IPS-18c (cell line): ENCODE measurements around the gene ZBTB16.

Experiments used
- H3K4me3 ChIP-seq: 2 replicates; pipeline ENCODE4 v1.7.0; 2013; ENCODE audit warnings: low read depth, mild to moderate bottlenecking, low read length, moderate library complexity; ENCODE audit not compliant: insufficient read depth
- H3K9me3 ChIP-seq: one replicate; pipeline ENCODE4 v1.6.1; 2013; ENCODE audit warnings: mild to moderate bottlenecking, low read length, moderate library complexity; ENCODE audit not compliant: control insufficient read depth, insufficient read depth

Gene ZBTB16

DNA sequence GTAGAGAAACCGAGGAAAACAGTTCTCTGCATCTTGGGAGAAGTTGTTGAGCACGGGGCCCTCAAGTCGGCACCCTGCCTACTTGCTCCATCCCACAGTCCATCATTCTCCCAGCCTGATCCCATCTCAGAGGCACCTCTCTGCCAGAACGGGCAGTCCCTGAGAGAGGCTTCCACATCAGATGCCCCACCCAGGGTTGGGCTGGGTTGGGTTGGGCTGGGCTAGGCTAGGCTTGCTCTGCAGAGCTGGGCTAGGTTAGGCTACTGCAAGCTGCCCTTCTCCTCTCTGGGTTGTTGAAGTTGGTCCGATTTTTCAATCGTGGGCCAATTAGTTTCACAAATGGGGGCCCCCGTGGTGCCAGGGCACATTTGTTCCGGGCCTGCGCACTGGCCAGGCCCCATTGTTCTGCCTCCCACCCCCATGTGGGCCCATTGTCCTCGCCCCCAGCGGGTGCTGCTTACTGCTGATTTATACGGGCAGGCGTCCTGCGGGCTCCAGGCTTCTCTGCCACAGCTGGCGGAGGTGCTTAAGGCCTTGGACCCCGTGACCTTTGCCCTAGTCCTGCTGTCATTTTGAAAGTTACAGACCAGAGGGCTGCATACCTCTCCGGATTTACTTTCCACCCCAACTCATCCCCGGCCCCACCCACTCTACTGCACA lies 173.0 kb downstream of the ZBTB16 start:
- peaks cover 5% of the 10 kb centered on the region for H3K9me3 ChIP-seq
- no peak overlapping the region for H3K4me3 ChIP-seq

DNA sequence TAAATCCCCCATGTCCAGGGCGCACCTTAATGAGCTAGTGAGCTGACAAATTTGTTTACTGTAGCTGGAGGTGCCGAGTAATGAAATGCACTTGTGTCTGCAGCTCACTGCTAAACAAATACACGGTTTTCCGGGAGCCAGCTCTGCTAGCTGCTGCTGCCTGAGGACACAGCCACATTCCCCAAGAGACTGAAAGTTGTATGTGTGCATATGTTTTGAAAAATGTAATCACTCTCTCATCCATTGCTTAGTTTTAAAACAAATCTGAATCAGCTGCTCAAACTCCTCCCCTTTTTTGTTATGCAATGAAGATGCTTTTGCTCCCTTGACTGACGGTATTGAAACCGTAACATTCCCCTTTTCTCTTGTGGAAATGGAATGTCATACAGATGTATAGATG lies 174.2 kb downstream of the ZBTB16 start:
- H3K9me3 ChIP-seq, result peaks cover 5% of the 10 kb centered on the region
- H3K4me3 ChIP-seq, result no peak overlapping the region

DNA sequence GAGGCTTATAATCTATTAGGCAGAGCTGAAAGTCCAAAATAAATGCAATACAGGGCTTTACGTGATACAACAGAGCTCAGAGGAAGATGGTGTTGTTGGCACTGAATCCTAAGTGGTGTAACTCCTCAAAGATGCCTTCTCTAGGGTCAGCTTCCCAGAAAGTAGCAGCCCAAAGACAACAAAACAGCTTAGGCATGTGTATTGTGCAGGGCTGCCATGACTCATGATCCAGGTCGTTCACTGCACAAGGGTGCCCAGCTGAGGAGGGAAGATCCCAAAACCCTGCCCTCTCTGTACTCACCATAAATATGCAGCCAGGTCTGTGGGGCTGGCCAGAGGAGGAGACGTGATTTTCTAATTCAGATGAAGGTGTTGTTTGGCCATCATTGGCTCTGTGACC lies 177.3 kb downstream of the ZBTB16 start:
- H3K4me3 ChIP-seq, result no peak overlapping the region
- peaks cover 2% of the 10 kb centered on the region for H3K9me3 ChIP-seq

DNA sequence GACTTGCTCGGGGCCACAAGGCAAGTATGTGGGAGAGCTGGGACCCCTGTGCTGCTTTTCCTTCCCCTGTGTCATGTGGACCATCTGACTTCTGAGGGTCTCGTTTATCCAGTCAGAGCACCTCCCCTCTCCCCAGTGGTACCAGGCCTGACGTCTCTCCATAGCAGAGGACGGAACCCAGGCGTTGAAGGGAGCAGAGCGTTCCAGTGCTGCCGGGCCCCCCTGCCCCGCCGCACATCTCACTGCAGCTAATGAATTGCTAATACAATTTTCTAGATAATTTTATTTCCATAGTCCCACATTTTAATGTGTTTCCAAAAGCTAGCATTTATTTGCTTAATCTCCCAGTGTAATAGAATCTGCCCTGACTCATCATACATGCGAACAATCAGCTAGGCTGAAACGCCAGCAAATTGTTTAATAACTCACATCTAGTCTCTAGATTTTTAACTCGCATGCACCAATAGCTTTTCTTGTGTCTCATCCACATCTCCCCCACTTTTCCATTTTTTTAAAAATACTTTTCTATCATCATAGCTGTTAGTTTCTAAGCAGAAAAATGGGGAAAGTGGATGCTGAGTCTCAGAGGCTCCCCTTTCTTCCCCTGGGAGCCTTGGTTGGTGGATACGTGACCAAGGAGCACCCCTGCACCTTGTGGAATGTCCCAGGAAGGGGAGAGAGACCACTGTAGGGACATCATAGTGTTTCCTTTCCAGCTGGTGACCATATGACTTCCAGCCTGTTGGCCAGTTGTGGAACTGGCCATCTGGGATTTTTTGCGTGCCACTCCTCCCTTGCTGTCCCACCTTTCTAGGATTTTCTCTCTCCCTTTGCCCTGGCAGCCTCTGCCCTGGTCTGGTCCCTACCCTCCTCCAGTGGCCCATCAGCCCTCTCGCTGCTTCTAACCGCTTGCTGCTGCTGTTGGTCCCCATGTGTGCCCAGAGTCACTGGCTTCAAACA lies 178.1 kb downstream of the ZBTB16 start:
- Histone ChIP-seq H3K9me3 (no peaks in the 10 kb centered on the region), H3K4me3 (no peak overlapping the region)

DNA sequence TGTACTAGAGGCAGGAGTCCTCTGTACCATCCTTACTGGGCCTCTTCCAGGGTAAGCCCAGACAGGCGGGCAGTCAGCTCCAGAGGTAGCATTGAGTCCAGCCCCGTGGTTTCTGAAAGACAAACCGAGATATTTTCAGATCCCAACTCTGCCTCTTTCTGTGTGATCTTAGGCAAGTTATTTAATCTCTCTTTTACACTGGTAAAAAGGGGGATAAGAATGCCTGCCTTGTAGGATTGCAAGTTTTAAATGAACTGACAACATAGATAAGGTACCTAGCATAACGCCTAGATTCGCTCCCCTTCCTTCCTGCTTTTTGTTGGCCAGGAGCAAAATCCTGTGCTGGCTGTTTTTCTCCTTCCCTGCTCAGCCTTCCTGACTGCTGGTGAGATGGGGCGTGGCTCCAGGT lies 180.2 kb downstream of the ZBTB16 start:
- H3K9me3 ChIP-seq, result no peaks in the 10 kb centered on the region
- no peak overlapping the region for H3K4me3 ChIP-seq

DNA sequence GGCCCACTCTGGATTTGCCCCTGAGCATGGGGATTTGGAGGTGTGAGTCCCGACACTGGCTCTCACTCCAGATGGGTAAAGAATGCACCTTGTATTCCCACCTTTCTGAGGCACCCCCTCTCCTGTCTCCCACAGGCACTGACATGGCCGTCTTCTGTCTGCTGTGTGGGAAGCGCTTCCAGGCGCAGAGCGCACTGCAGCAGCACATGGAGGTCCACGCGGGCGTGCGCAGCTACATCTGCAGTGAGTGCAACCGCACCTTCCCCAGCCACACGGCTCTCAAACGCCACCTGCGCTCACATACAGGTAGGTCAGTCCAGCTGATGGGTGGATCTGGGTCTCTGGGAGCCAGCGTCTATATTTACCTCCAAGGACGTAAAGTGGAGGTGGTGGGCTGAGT lies 182.5 kb downstream of the ZBTB16 start:
- Histone ChIP-seq H3K9me3 (no peaks in the 10 kb centered on the region), H3K4me3 (no peak overlapping the region)

DNA sequence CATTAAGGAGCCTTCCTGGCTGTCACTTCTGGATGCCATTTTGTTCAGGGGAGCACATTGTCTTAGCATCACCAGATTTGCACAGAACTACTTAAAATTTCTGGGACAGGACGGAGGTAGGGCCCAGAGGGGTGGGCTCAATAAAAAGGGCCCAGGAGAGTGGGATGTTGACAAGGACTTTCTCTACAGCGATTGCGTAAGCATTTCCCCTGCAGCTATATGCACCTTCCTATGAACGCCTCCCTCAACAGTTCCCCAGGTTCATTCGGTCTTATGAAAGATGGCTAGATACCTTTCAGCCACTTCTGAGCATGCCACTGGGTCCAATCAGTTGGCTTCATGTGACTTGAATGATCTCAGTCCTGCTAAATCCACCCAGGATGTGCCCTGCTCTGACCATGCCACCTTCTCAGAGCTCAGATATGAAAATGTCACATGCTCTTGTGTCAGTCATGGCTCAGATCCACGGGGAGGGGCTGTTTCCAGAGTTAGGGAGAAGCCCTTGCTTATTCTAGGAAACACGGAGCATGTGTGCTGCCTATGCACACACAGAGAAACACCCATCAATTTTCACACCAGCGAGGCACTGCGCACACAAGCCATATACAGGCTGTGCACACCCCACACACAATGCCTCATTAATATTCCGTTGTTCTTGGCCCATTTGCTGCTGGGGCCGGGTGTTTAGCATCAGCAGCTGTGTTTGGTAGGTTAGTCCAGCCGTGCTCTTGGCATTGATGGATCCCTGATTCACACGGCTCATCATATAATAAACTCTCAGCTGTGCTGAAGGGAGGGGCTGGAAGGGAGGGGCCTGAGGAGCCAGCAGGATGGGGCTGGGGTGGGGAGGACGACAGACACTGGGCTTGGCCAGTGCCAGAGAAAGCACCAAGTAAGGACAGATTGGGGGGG lies 184.2 kb downstream of the ZBTB16 start:
- H3K4me3 ChIP-seq, result no peak overlapping the region
- no peaks in the 10 kb centered on the region for H3K9me3 ChIP-seq

DNA sequence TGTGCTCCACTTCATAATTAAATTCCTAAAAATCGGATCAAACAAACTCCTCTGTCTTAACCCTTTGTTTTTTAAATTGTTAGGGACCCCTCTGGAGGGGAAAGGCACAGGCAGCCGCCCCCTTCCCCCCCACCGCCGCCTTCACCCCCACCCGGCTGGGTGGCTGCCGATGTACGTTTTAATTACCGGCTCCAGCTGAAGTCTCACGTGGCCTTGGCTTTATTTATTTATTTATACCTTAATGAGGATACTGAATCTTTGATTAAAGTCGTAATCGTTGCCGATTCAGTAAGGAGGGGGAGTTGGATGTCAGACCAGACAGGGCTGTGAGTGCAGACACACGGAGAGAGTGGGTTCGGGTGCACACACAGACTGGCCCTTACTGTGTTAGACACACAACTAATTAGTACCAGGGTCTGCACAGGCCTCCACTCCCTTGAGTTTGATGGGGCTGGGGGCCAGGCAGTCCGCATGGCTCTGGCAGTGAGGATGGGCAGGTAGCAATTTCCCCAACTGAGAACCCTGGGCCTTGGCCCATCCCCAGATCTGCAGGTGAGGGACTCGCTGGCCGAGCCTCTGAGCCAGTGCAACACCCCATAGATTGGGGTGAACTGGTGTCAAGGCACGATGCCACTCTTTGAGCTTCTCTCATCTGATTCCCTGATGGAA lies 185.3 kb downstream of the ZBTB16 start:
- no peak overlapping the region for H3K4me3 ChIP-seq

DNA sequence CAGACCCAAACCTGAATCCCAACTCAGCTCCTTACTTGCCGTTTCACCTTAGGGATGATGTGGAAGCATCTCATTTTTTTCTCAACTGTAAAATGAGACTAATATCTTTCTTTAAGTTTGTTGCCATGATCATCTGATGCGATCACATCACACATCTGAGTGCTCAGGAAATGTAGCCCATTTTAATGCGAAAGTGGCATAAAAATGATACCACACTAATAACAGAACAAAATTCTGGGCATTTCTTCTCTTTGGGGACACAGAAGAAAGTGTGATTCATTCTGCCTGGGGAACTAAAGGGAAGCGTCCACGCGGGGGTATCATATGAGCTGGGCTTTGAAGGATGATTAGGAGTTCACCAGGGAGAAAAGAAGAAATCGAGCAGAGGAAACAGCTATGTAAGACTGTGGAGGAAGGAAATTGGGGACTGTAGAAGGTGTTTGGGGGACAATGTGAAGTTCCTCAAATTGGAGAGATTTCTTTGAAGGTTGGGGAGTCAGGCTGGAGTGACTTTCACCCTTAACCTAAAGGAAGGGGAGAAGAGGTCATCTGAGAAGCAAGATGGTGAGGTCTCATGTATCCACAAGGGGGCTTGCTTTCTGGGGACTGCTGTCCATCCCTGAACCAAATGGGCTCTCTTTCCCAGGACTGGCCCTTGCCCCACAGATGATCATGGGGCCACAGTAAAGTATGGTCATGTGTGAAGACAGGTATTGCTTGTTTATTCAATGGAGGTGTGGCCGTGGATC lies 187.0 kb downstream of the ZBTB16 start:
- no peak overlapping the region for H3K4me3 ChIP-seq
- H3K9me3 ChIP-seq, result no peaks in the 10 kb centered on the region

More for the DNA sequence above, 185.3 kb downstream of the ZBTB16 start:
- no peaks in the 10 kb centered on the region for H3K9me3 ChIP-seq

DNA sequence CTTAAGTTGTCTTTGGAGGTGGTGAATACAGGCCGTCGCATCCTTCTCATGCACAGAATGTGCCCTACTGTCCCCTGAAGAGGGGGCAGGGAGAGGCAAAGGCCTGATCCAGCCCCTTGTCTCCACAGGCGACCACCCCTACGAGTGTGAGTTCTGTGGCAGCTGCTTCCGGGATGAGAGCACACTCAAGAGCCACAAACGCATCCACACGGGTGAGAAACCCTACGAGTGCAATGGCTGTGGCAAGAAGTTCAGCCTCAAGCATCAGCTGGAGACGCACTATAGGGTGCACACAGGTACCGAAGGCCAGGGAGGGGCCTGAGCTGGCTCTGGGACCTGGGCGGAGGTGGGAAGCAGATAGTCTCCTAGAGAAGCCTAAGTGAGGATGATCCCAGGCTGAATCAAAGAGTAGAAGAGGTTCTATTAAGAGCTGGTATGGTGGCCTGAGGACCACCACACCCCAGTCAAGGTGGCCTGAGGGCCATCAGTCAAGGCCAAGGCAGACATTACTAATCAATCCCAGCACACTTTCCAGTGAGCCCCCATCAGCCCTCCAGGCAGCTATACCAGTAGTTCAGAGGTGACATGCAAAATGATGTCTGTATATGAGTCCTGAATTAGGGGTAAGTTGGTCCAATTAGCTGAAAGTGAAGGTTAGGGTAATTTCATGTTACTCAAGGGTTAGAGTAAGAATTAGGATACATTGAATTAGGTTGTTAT lies 187.7 kb downstream of the ZBTB16 start:
- Histone ChIP-seq H3K4me3 (no peak overlapping the region), H3K9me3 (no peaks in the 10 kb centered on the region)

DNA sequence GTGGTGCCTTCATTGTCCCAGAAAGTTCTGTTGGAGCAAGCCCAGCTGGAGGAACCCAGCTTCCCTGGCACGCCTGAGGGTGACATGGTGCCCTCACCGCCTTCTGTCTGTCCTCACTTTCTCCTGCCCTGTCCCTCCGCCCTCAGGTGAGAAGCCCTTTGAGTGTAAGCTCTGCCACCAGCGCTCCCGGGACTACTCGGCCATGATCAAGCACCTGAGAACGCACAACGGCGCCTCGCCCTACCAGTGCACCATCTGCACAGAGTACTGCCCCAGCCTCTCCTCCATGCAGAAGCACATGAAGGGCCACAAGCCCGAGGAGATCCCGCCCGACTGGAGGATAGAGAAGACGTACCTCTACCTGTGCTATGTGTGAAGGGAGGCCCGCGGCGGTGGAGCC lies 190.7 kb downstream of the ZBTB16 start:
- Histone ChIP-seq H3K4me3 (no peak overlapping the region), H3K9me3 (no peaks in the 10 kb centered on the region)

DNA sequence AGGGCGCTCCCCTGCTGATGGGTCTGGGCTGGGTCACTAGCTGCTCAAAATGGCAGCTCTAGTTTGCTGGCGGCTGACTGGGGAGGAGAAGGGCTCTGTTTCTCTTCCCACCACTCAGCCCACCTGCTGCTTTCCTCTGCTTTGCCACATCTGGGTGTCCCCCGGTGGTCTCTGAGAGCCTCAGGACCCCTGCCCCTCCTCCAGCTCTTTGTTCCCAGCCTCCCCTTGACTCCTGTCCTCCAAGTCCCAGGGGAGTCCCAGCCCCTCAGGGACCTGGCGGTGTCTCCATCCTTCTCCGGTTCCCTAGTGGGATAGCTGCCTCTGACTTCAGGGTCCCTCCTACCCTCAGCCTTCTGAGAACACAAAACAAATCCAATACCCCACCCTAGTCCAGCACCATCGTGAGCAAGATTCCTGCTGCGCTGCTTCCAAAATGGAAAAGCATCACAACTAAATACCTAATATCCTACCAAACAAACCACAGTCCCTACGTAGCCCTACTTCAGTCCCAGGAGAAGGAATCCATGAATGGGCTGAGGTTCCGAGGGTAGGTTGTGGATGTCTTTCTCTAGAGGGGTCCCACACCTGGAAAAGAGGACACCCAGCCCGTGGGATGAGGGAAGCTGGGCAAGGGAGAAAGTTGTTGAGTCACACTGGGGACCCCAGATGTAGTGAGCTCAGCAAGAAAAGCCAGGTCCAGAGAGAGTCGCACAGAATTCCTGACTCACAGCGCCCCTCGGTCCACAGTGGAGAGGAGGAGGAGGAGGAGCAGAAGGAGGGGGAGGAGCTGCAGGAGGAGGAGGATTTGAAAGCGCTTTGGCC lies 191.7 kb downstream of the ZBTB16 start:
- Histone ChIP-seq H3K9me3 (no peaks in the 10 kb centered on the region), H3K4me3 (no peak overlapping the region)

DNA sequence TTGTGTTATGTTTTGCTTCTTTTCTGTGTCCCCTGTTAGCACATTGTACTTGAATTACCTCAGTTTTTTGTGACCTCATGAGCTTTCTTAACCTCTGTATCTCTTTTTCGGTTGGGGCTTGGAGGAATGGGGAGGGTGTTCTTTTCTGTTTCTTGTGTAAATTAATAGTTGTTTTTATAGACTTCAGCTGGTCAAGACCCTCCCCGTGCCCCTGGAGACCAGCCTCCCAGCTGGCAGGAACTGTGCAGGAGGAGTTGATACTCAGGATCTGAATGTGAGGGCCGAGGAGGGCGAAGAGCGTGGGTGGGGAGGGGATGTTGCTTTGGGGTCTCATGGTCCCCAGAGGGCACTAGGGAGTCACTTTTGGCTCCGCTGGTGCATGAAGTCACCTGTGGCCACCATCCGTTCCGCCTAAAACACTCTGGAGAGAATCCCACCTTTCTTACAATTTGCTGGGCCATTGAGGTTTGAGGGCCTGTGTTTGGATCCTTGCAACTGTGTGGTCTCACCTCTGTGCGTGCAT lies 192.4 kb downstream of the ZBTB16 start:
- Histone ChIP-seq H3K9me3 (no peaks in the 10 kb centered on the region), H3K4me3 (no peak overlapping the region)

DNA sequence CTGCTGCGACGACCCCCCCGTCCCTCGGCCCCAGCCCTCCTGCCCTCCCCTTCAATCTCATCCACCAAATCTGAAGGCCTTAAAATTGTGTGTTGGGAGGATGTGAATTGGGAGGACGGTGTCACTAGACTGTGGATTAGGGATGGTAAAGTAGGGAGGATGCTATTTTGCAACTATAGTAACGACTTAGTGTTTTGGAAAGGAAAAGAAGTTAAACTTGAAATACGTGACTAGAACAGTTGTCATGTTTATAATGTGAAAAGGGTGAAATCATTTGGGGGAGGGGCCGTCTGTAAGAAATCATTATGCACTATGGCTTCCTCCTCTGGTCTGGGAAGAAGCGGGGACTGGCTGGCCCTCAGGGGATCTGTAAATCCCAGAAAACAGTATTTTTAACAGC lies 193.3 kb downstream of the ZBTB16 start:
- Histone ChIP-seq H3K9me3 (no peaks in the 10 kb centered on the region), H3K4me3 (no peak overlapping the region)

DNA sequence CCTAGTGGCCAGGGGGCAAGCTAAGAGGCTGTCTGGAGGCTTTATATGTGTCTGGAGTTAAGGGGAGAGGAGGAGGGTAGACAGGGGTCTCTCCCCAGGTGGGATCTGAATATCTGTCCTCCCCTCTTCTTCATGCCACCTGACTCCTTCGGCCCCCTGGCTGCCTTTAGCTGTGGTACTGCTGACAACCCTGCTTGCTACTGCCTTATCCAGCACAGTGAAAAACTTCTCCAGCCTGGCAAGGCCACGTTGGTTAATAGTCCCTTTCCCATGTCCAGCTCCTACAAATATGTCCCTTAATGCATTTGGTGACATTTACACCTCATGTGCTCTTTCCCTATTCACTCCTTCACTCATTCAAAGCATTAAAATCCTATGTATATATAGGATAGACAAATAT lies 194.3 kb downstream of the ZBTB16 start:
- Histone ChIP-seq H3K9me3 (no peaks in the 10 kb centered on the region), H3K4me3 (no peak overlapping the region)
